Sigmoid colon (tissue), 4 donors: ENCODE measurements around the gene DAP3.
"Not testable (repeated sequence)": the region's sequence is repeated elsewhere in the genome, so short reads cannot be mapped to it uniquely, and the experiment has no call there.

ENCODE experiments used
- EP300 ChIP-seq, 4 donors: sonication (generic); formaldehyde crosslinking; IDR thresholded peaks; one replicate each; pipeline ENCODE4 v1.6.1; 2017; ENCODE audit warnings: antibody characterized with exemption in 4 of 4
- TF ChIP-seq, protein P1 (sequence below), 4 experiments: fragments of 450-650 bp in 3 of 4; fragments of 200-600 bp in 1 of 4; IDR thresholded peaks; one replicate each; pipeline ENCODE4 v1.5.1; 2016 to 2019; ENCODE audit warnings: antibody characterized with exemption in 4 of 4, mild to moderate bottlenecking in 3 of 4, moderate library complexity in 2 of 4

- TF ChIP-seq EP300 (IDR thresholded peaks at IDR 0.05), result not testable (repeated sequence)
- TF ChIP-seq, protein P1, sequence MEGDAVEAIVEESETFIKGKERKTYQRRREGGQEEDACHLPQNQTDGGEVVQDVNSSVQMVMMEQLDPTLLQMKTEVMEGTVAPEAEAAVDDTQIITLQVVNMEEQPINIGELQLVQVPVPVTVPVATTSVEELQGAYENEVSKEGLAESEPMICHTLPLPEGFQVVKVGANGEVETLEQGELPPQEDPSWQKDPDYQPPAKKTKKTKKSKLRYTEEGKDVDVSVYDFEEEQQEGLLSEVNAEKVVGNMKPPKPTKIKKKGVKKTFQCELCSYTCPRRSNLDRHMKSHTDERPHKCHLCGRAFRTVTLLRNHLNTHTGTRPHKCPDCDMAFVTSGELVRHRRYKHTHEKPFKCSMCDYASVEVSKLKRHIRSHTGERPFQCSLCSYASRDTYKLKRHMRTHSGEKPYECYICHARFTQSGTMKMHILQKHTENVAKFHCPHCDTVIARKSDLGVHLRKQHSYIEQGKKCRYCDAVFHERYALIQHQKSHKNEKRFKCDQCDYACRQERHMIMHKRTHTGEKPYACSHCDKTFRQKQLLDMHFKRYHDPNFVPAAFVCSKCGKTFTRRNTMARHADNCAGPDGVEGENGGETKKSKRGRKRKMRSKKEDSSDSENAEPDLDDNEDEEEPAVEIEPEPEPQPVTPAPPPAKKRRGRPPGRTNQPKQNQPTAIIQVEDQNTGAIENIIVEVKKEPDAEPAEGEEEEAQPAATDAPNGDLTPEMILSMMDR (IDR thresholded peaks at IDR 0.05), result not testable (repeated sequence)
These were observed 29.7 kb downstream of the DAP3 start for GRCh38 chr1:155718524-155719115.
